Urinary bladder (tissue), 4 donors: Measurements from ENCODE around the gene E2F1. TPM values are rescaled to one million over a fixed set of nuclear protein-coding genes. Genes with fewer than 3 reads are reported as not detected.

Source experiments
- DNase-seq: peaks from one replicate; pipeline ENCODE4 v3.0.0-alpha.2; 2015; ENCODE audit errors: extremely low spot score
- H3K27ac ChIP-seq: one replicate; pipeline ENCODE4 v1.5.1; 2013; ENCODE audit warnings: low read depth, mild to moderate bottlenecking, moderate library complexity
- H3K36me3 ChIP-seq: one replicate; pipeline ENCODE4 v1.6.1; 2013; ENCODE audit warnings: mild to moderate bottlenecking, moderate library complexity; ENCODE audit not compliant: insufficient read depth
- H3K4me1 ChIP-seq: one replicate; pipeline ENCODE4 v1.6.1; 2013; ENCODE audit warnings: mild to moderate bottlenecking, moderate library complexity; ENCODE audit not compliant: insufficient read depth
- H3K4me3 ChIP-seq: one replicate; pipeline ENCODE4 v1.5.1; 2013; ENCODE audit warnings: low read depth, low read length
- WGBS: extraction: QIAGEN DNeasy Blood & Tissue Kit; methylation state at CpG from one replicate; pipeline ENCODE4 v1.1.7; 2013; 5-methylcytosine and 5-hydroxymethylcytosine counted together
- polyA plus RNA-seq: library from polyadenylated mRNA; stranded (reverse); fragments of 200-250 nt; gene quantifications from one replicate; pipeline ENCODE4 v1.2.3, GENCODE V29; 2013
- total RNA-seq: library from RNA; depleted of rRNA; stranded (reverse); fragments of >200 nt; gene quantifications from one replicate; pipeline ENCODE4 v1.2.3, GENCODE V29; 2014
- donor health status: healthy with polysubstance abuse.
- donor health status: healthy.

E2F1 gene
- total and polyA plus RNA-seq, 2 donors = 3.5 to 6.6 TPM

GRCh38 chr20:33721391-33722140 is 35.4 kb upstream of the E2F1 start:
- 95% methylated on average over 11 of the region's 11 CpGs for WGBS
- Histone ChIP-seq H3K36me3 (no peaks in the 10 kb centered on the region), H3K4me1 (no peaks in the 10 kb centered on the region), H3K27ac (no peak overlapping the region), H3K4me3 (no peak overlapping the region)
- no peak for DNase-seq

- Histone ChIP-seq H3K4me1 (no peaks in the 10 kb centered on the region), H3K27ac (peak within 1 kb of the TSS; percentile 54), H3K4me3 (peak within 1 kb of the TSS; percentile 69), H3K36me3 (no peaks in the 10 kb centered on the region)
- peak; percentile 92 for DNase-seq
- 3% methylated on average over 46 of the region's 46 CpGs for WGBS
Observed at GRCh38 chr20:33719989-33720709, 34.0 kb upstream of the E2F1 start, which contains the start of gene PXMP4. Gene PXMP4 (minus strand): TSS chr20:33720310. CDS start chr20:33720207, 103 bp downstream.

GRCh38 chr20:33719277-33719988 is 33.2 kb upstream of the E2F1 start:
- H3K4me3 ChIP-seq = peak overlapping the region; percentile 69
- WGBS = 46% methylated on average over 13 of the region's 13 CpGs
- H3K36me3 ChIP-seq = no peaks in the 10 kb centered on the region
- H3K27ac ChIP-seq = peak overlapping the region; percentile 54
- DNase-seq = no peak
- no peaks in the 10 kb centered on the region for H3K4me1 ChIP-seq

- 86% methylated on average over 2 of the region's 2 CpGs for WGBS
- H3K27ac ChIP-seq = no peak overlapping the region
- DNase-seq = no peak
- H3K4me1 ChIP-seq = no peaks in the 10 kb centered on the region
- H3K4me3 ChIP-seq = no peak overlapping the region
- no peaks in the 10 kb centered on the region for H3K36me3 ChIP-seq
Observed at GRCh38 chr20:33716498-33716897, 30.3 kb upstream of the E2F1 start.

GRCh38 chr20:33713865-33714367 is 27.7 kb upstream of the E2F1 start:
- DNase-seq = no peak
- Histone ChIP-seq H3K4me3 (no peak overlapping the region), H3K36me3 (no peaks in the 10 kb centered on the region), H3K4me1 (no peaks in the 10 kb centered on the region), H3K27ac (no peak overlapping the region)
- 91% methylated on average over 10 of the region's 10 CpGs for WGBS

- 72% methylated on average over 1 of the region's 1 CpG for WGBS
- Histone ChIP-seq H3K27ac (no peak overlapping the region), H3K4me1 (no peaks in the 10 kb centered on the region), H3K36me3 (no peaks in the 10 kb centered on the region), H3K4me3 (no peak overlapping the region)
- DNase-seq = no peak
Observed at GRCh38 chr20:33711446-33711738, 25.2 kb upstream of the E2F1 start.

GRCh38 chr20:33710681-33711445 is 24.7 kb upstream of the E2F1 start:
- Histone ChIP-seq H3K27ac (no peak overlapping the region), H3K4me3 (no peak overlapping the region), H3K36me3 (no peaks in the 10 kb centered on the region), H3K4me1 (no peaks in the 10 kb centered on the region)
- DNase-seq = no peak
- 78% methylated on average over 14 of the region's 14 CpGs for WGBS

- Histone ChIP-seq H3K27ac (peak overlapping the region; percentile 15), H3K4me1 (no peaks in the 10 kb centered on the region), H3K4me3 (no peak overlapping the region), H3K36me3 (no peaks in the 10 kb centered on the region)
- 83% methylated on average over 16 of the region's 16 CpGs for WGBS
- DNase-seq = no peak
Observed at GRCh38 chr20:33709905-33710541, 23.8 kb upstream of the E2F1 start.

GRCh38 chr20:33709398-33709797 is 23.2 kb upstream of the E2F1 start:
- H3K36me3 ChIP-seq = no peaks in the 10 kb centered on the region
- 80% methylated on average over 2 of the region's 2 CpGs for WGBS

GRCh38 chr20:33707668-33708067 is 21.5 kb upstream of the E2F1 start:
- H3K36me3 ChIP-seq = no peaks in the 10 kb centered on the region
- no peaks in the 10 kb centered on the region for H3K4me1 ChIP-seq
- DNase-seq = no peak
- no peak overlapping the region for H3K27ac ChIP-seq
- no peak overlapping the region for H3K4me3 ChIP-seq
- 90% methylated on average over 11 of the region's 11 CpGs for WGBS

More at GRCh38 chr20:33709398-33709797, 23.2 kb upstream of the E2F1 start:
- no peak overlapping the region for H3K4me3 ChIP-seq
- DNase-seq = no peak
- H3K27ac ChIP-seq = no peak overlapping the region
- H3K4me1 ChIP-seq = no peaks in the 10 kb centered on the region

- Histone ChIP-seq H3K27ac (no peak overlapping the region), H3K4me3 (no peak overlapping the region), H3K4me1 (no peaks in the 10 kb centered on the region), H3K36me3 (no peaks in the 10 kb centered on the region)
- 92% methylated on average over 11 of the region's 11 CpGs for WGBS
- DNase-seq = no peak
Observed at GRCh38 chr20:33704197-33704924, 18.2 kb upstream of the E2F1 start.

- no peaks in the 10 kb centered on the region for H3K36me3 ChIP-seq
- no peak for DNase-seq
- WGBS = 90% methylated on average over 8 of the region's 8 CpGs
- no peak overlapping the region for H3K4me3 ChIP-seq
- H3K4me1 ChIP-seq = no peaks in the 10 kb centered on the region
- no peak overlapping the region for H3K27ac ChIP-seq
Observed at GRCh38 chr20:33703498-33704137, 17.4 kb upstream of the E2F1 start.
